ENCODE data around the gene CBLB.

DNA sequence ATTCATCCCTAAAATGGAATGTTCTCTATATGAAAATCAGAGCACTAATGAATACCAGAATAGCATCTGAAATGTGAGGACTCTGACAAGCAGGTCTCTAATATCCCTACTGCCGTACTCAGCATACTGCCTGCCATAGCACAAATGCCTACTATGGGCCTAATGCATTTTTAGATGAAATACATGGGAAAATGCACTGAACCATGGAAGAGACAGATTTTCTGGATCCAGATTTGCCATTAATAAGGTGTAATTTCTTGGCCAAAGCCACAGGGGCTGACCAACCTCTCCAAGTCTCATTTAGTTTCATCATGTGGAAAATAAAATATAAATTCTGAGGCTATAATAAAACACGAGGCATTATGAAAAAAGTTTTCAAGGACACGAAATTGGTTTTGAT is 123.8 kb downstream of the CBLB start:
- TF ChIP-seq, protein P1, sequence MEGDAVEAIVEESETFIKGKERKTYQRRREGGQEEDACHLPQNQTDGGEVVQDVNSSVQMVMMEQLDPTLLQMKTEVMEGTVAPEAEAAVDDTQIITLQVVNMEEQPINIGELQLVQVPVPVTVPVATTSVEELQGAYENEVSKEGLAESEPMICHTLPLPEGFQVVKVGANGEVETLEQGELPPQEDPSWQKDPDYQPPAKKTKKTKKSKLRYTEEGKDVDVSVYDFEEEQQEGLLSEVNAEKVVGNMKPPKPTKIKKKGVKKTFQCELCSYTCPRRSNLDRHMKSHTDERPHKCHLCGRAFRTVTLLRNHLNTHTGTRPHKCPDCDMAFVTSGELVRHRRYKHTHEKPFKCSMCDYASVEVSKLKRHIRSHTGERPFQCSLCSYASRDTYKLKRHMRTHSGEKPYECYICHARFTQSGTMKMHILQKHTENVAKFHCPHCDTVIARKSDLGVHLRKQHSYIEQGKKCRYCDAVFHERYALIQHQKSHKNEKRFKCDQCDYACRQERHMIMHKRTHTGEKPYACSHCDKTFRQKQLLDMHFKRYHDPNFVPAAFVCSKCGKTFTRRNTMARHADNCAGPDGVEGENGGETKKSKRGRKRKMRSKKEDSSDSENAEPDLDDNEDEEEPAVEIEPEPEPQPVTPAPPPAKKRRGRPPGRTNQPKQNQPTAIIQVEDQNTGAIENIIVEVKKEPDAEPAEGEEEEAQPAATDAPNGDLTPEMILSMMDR (IDR thresholded peaks at IDR 0.05) = no peak
- TF ChIP-seq POLR2A (IDR thresholded peaks at IDR 0.05) (no peak), EP300 (IDR thresholded peaks at IDR 0.05) (no peak)

Measured in tibial nerve (tissue), 4 donors.